ENCODE measurements around the gene CPLX4. TPM values are rescaled to one million over a fixed set of nuclear protein-coding genes. Genes with fewer than 3 reads are reported as not detected.

CPLX4 gene
- total and polyA plus RNA-seq, 2 of the 13 experiments (the other 11 are each of a cell fraction or from before 2014, with no cell fraction given), result not detected

GRCh38 chr18:59272221-59272888, 46.1 kb downstream of the CPLX4 start:
- DNase-seq (ENCODE audit: low spot score) (no peak), FAIRE-seq (no peak), ATAC-seq (no peak)
- no TSS peak for BruUV-seq (replicated peaks)
- ChIA-PET POLR2A (no interaction called here), CTCF (ENCODE audit: low intra/inter-chr PET ratio, low total read pairs) (no interaction called here)
- H4K20me1 ChIP-seq (ENCODE audit: insufficient read depth, low read length), result no peaks in the 10 kb centered on the region
- H3K4me1 ChIP-seq (ENCODE audit: insufficient read depth, low read length), result no peaks in the 10 kb centered on the region
- no peak overlapping the region for H3K27ac ChIP-seq (ENCODE audit: extremely low read length, insufficient read depth, low read length)
- TF ChIP-seq ZNF446 (CRISPR knock-in tag; IDR thresholded peaks at IDR 0.05), result no peak
- TF ChIP-seq CCDC6 (CRISPR knock-in tag; IDR thresholded peaks at IDR 0.05), result no peak
- no peak for TF ChIP-seq ZNF253 (CRISPR knock-in tag; IDR thresholded peaks at IDR 0.05; ENCODE audit: borderline replicate concordance)
- TF ChIP-seq ZNF451 (CRISPR knock-in tag; IDR thresholded peaks at IDR 0.05), result no peak
- no peak for TF ChIP-seq ZNF326 (CRISPR knock-in tag; IDR thresholded peaks at IDR 0.05; ENCODE audit: borderline replicate concordance)
- no peak for TF ChIP-seq CREB1 (IDR thresholded peaks at IDR 0.05)
- no peak for TF ChIP-seq CREB1 (CRISPR knock-in tag; IDR thresholded peaks at IDR 0.05)
- no peak for TF ChIP-seq ZNF549 (CRISPR knock-in tag; IDR thresholded peaks at IDR 0.05)
- no peak for TF ChIP-seq ZNF768 (CRISPR knock-in tag; IDR thresholded peaks at IDR 0.05)
- no peak for TF ChIP-seq ZNF569 (CRISPR knock-in tag; IDR thresholded peaks at IDR 0.05; ENCODE audit: borderline replicate concordance)
- TF ChIP-seq, protein P1, sequence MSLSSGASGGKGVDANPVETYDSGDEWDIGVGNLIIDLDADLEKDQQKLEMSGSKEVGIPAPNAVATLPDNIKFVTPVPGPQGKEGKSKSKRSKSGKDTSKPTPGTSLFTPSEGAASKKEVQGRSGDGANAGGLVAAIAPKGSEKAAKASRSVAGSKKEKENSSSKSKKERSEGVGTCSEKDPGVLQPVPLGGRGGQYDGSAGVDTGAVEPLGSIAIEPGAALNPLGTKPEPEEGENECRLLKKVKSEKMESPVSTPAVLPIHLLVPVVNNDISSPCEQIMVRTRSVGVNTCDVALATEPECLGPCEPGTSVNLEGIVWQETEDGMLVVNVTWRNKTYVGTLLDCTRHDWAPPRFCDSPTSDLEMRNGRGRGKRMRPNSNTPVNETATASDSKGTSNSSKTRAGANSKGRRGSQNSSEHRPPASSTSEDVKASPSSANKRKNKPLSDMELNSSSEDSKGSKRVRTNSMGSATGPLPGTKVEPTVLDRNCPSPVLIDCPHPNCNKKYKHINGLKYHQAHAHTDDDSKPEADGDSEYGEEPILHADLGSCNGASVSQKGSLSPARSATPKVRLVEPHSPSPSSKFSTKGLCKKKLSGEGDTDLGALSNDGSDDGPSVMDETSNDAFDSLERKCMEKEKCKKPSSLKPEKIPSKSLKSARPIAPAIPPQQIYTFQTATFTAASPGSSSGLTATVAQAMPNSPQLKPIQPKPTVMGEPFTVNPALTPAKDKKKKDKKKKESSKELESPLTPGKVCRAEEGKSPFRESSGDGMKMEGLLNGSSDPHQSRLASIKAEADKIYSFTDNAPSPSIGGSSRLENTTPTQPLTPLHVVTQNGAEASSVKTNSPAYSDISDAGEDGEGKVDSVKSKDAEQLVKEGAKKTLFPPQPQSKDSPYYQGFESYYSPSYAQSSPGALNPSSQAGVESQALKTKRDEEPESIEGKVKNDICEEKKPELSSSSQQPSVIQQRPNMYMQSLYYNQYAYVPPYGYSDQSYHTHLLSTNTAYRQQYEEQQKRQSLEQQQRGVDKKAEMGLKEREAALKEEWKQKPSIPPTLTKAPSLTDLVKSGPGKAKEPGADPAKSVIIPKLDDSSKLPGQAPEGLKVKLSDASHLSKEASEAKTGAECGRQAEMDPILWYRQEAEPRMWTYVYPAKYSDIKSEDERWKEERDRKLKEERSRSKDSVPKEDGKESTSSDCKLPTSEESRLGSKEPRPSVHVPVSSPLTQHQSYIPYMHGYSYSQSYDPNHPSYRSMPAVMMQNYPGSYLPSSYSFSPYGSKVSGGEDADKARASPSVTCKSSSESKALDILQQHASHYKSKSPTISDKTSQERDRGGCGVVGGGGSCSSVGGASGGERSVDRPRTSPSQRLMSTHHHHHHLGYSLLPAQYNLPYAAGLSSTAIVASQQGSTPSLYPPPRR (CRISPR knock-in tag; IDR thresholded peaks at IDR 0.05; ENCODE audit: borderline replicate concordance), result no peak
- no peak for TF ChIP-seq ZNF160 (CRISPR knock-in tag; IDR thresholded peaks at IDR 0.05)
- in situ Hi-C loops (cut with HindIII; ENCODE audit: extremely low pct_ligation_motif_present, low pct_unique_long_range_greater_than_20kb), result no loop called here
- H3K4me2 ChIP-seq (ENCODE audit: low read depth, low read length), result no peak overlapping the region
- intact Hi-C loops (cut with micrococcal nuclease; ENCODE audit: unreplicated experiment), result no loop called here
- WGBS (ENCODE audit: low lambda C conversion rate), result 42% methylated on average over 18 of the region's 52 CpGs
- H3K36me3 ChIP-seq (replicated peaks in 1 of 2; ENCODE audit: control insufficient read depth in 1 of 2, insufficient read depth in 2 of 2, low read length in 2 of 2), result no peaks in the 10 kb centered on the region
- no peak overlapping the region for H3K4me3 ChIP-seq (replicated peaks in 1 of 3; ENCODE audit: insufficient read depth in 1 of 3, low read depth in 2 of 3, low read length in 3 of 3)
- no peaks in the 10 kb centered on the region for H3K9me3 ChIP-seq (ENCODE audit: low read length)
- H3K27me3 ChIP-seq (ENCODE audit: control insufficient read depth in 1 of 2, insufficient read depth in 2 of 2, low read length in 2 of 2), result peaks cover 8 to 78% of the 10 kb centered on the region in 2 experiments
- H3K9ac ChIP-seq (ENCODE audit: insufficient read depth, low read depth, low read length), result no peak overlapping the region
- no peaks in the 10 kb centered on the region for H3K79me2 ChIP-seq (ENCODE audit: insufficient read depth, low read length)
- no peak overlapping the region for H2AFZ ChIP-seq (ENCODE audit: low read length)
